Hepatocyte (in vitro differentiated cells): ENCODE data around the gene OR51V1. TPM values are rescaled to one million over a fixed set of nuclear protein-coding genes. Genes with fewer than 3 reads are reported as not detected.
"Not testable (repeated sequence)": the region's sequence is repeated elsewhere in the genome, so short reads cannot be mapped to it uniquely, and the experiment has no call there.

Experiments used
- DNase-seq: peaks from one replicate; pipeline ENCODE4 v3.0.0-alpha.2; 2016; ENCODE audit warnings: low spot score
- H2AFZ ChIP-seq: fragments of 200-600 bp; sonication (generic); 2 replicates; pipeline ENCODE4 v1.6.0; 2016; ENCODE audit warnings: antibody characterized with exemption, mild to moderate bottlenecking
- H3K27ac ChIP-seq: fragments of 200-600 bp; sonication (generic); 2 replicates; pipeline ENCODE4 v1.5.1; 2016; ENCODE audit warnings: mild to moderate bottlenecking
- H3K27me3 ChIP-seq: fragments of 200-600 bp; sonication (generic); 2 replicates; pipeline ENCODE4 v1.6.1; 2016
- H3K36me3 ChIP-seq: fragments of 200-600 bp; sonication (generic); replicated peaks from 2 replicates; pipeline ENCODE4 v1.5.1; 2016; ENCODE audit warnings: low read depth; ENCODE audit not compliant: insufficient read depth
- H3K4me1 ChIP-seq: fragments of 200-600 bp; sonication (generic); 2 replicates; pipeline ENCODE4 v1.5.1; 2016; ENCODE audit warnings: mild to moderate bottlenecking, moderate library complexity; ENCODE audit not compliant: insufficient read depth
- H3K4me2 ChIP-seq: fragments of 200-600 bp; sonication (generic); 2 replicates; pipeline ENCODE4 v1.6.0; 2016
- H3K4me3 ChIP-seq: fragments of 200-600 bp; sonication (generic); 2 replicates; pipeline ENCODE4 v1.5.1; 2016; ENCODE audit warnings: mild to moderate bottlenecking
- H3K79me2 ChIP-seq: fragments of 200-600 bp; sonication (generic); 2 replicates; pipeline ENCODE4 v1.6.0; 2017; ENCODE audit warnings: mild to moderate bottlenecking
- H3K9me2 ChIP-seq: fragments of 200-600 bp; sonication (generic); replicated peaks from 2 replicates; pipeline ENCODE4 v1.6.0; 2017; ENCODE audit warnings: mild to moderate bottlenecking; ENCODE audit not compliant: insufficient read depth
- H3K9me3 ChIP-seq: fragments of 200-600 bp; sonication (generic); 2 replicates; pipeline ENCODE4 v1.5.1; 2016; ENCODE audit warnings: low read depth, mild to moderate bottlenecking
- H4K20me1 ChIP-seq: fragments of 200-600 bp; sonication (generic); 2 replicates; pipeline ENCODE4 v1.6.0; 2016; ENCODE audit warnings: mild to moderate bottlenecking; ENCODE audit not compliant: insufficient read depth, poor library complexity, severe bottlenecking
- EZH2 ChIP-seq: fragments of 200-600 bp; sonication (generic); IDR thresholded peaks from 2 replicates; pipeline ENCODE4 v1.6.1; 2016; ENCODE audit warnings: antibody characterized with exemption, mild to moderate bottlenecking, borderline replicate concordance
- EZH2phosphoT487 ChIP-seq: fragments of 200-600 bp; sonication (generic); IDR thresholded peaks from one replicate; pipeline ENCODE4 v1.6.1; 2018; ENCODE audit warnings: antibody characterized with exemption, mild to moderate bottlenecking, low read depth, moderate library complexity; ENCODE audit not compliant: unreplicated experiment, severe bottlenecking
- WGBS: methylation state at CpG from one replicate; pipeline ENCODE4 v1.1.6; 2016; ENCODE audit warnings: low lambda C conversion rate; ENCODE audit errors: missing lambda C conversion rate; 5-methylcytosine and 5-hydroxymethylcytosine counted together
- polyA plus RNA-seq: library from polyadenylated mRNA; unstranded; fragments of >200 nt; fragmentation: Nextera tagmentation; extraction: Ambion mirVana; gene quantifications from 2 replicates; pipeline ENCODE4 v1.2.1, GENCODE V29; 2016
- total RNA-seq: library from RNA; depleted of rRNA; stranded (reverse); fragments of >200 nt; gene quantifications from 2 replicates; pipeline ENCODE4 v1.2.3, GENCODE V29; 2014
- TF ChIP-seq, protein P1 (sequence below): fragments of 200-600 bp; sonication (generic); IDR thresholded peaks from 2 replicates; pipeline ENCODE4 v1.5.1; 2016; ENCODE audit warnings: antibody characterized with exemption, mild to moderate bottlenecking; ENCODE audit not compliant: poor library complexity

Gene OR51V1, protein sequence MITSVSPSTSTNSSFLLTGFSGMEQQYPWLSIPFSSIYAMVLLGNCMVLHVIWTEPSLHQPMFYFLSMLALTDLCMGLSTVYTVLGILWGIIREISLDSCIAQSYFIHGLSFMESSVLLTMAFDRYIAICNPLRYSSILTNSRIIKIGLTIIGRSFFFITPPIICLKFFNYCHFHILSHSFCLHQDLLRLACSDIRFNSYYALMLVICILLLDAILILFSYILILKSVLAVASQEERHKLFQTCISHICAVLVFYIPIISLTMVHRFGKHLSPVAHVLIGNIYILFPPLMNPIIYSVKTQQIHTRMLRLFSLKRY
- total RNA-seq, result not detected in 2 replicates
- not detected in 2 replicates for polyA plus RNA-seq

DNA sequence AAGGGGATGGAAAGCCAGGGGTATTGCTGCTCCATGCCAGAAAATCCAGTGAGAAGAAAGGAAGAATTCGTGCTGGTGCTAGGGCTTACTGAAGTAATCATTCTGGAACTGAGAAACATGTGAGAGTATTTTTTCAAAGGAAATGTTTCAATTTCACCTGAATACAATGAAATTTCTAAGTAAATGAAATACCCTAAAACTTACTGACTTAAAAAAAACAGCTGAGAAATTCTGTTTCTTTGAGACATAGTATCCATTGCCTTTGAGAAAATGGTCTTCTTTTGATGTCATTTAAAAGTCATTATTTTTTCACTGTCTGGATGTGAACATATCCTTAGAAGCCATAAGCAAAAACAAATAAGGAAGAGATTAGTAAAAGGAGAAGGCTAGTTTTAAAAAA lies at the start of gene OR51V1:
TSS of gene OR51V1 (minus strand) at position 101 of the 400 bp plus-strand sequence. CDS start at position 101, 0 bp downstream.
- Histone ChIP-seq H3K4me3 (no peak within 1 kb of the TSS), H3K9me3 (no peaks in the 10 kb centered on the region), H3K27me3 (no peaks in the 10 kb centered on the region), H4K20me1 (no peaks in the 10 kb centered on the region), H3K4me1 (no peaks in the 10 kb centered on the region), H3K4me2 (no peak within 1 kb of the TSS), H3K36me3 (no peaks in the 10 kb centered on the region), H2AFZ (no peak within 1 kb of the TSS), H3K9me2 (no peaks in the 10 kb centered on the region), H3K79me2 (no peaks in the 10 kb centered on the region), H3K27ac (no peak within 1 kb of the TSS)
- no peak for TF ChIP-seq EZH2
- no peak for TF ChIP-seq EZH2phosphoT487
- TF ChIP-seq, protein P1, sequence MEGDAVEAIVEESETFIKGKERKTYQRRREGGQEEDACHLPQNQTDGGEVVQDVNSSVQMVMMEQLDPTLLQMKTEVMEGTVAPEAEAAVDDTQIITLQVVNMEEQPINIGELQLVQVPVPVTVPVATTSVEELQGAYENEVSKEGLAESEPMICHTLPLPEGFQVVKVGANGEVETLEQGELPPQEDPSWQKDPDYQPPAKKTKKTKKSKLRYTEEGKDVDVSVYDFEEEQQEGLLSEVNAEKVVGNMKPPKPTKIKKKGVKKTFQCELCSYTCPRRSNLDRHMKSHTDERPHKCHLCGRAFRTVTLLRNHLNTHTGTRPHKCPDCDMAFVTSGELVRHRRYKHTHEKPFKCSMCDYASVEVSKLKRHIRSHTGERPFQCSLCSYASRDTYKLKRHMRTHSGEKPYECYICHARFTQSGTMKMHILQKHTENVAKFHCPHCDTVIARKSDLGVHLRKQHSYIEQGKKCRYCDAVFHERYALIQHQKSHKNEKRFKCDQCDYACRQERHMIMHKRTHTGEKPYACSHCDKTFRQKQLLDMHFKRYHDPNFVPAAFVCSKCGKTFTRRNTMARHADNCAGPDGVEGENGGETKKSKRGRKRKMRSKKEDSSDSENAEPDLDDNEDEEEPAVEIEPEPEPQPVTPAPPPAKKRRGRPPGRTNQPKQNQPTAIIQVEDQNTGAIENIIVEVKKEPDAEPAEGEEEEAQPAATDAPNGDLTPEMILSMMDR, result no peak
- no peak for DNase-seq
- WGBS, result 80% methylated on average over 1 of the region's 1 CpG

DNA sequence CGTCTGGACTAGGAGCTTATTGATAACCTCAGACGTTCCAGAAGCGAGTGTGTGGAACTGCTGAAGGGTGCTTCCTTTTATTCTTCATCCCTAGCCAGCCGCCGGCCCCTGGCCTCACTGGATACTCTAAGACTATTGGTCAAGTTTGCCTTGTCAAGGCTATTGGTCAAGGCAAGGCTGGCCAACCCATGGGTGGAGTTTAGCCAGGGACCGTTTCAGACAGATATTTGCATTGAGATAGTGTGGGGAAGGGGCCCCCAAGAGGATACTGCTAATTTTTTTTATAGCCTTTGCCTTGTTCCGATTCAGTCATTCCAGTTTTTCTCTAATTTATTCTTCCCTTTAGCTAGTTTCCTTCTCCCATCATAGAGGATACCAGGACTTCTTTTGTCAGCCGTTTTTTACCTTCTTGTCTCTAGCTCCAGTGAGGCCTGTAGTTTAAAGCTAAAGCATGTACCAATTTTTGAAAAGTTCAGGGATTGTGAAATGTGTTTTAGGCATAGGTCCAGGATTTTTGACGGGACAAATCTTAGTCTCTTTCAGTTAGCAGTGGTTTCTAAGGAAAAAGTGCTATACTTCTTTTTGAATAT lies 49.4 kb upstream of the OR51V1 start, which contains the start of gene HBG1:
TSS of gene HBG1 (minus strand) at position 51 of the 590 bp plus-strand sequence. CDS start 53 bp downstream, outside the sequence.
- H3K4me2 ChIP-seq, H2AFZ ChIP-seq, H3K9me3 ChIP-seq, DNase-seq, H3K4me3 ChIP-seq, H3K27ac ChIP-seq, H3K9me2 ChIP-seq, H4K20me1 ChIP-seq, H3K27me3 ChIP-seq, H3K36me3 ChIP-seq, H3K79me2 ChIP-seq, H3K4me1 ChIP-seq: not testable (repeated sequence)
- WGBS, result 86% methylated on average over 3 of the region's 9 CpGs

DNA sequence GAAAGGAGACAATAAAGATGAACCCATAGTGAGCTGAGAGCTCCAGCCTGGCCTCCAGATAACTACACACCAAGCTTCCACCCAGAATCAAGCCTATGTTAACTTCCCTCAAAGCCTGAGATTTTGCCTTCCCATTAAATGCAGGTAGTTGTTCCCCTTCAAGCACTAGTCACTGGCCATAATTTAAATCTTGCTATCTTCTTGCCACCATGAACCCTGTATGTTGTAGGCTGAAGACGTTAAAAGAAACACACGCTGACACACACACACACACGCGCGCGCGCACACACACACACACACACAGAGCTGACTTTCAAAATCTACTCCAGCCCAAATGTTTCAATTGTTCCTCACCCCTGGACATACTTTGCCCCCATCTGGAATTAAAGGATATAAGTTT lies 48.0 kb upstream of the OR51V1 start:
- H3K27ac ChIP-seq, H3K4me2 ChIP-seq, H3K4me1 ChIP-seq, H2AFZ ChIP-seq, DNase-seq, H3K4me3 ChIP-seq, H3K9me3 ChIP-seq, H3K79me2 ChIP-seq, H3K27me3 ChIP-seq, H3K9me2 ChIP-seq, H4K20me1 ChIP-seq, H3K36me3 ChIP-seq: not testable (repeated sequence)
- 81% methylated on average over 7 of the region's 7 CpGs for WGBS

DNA sequence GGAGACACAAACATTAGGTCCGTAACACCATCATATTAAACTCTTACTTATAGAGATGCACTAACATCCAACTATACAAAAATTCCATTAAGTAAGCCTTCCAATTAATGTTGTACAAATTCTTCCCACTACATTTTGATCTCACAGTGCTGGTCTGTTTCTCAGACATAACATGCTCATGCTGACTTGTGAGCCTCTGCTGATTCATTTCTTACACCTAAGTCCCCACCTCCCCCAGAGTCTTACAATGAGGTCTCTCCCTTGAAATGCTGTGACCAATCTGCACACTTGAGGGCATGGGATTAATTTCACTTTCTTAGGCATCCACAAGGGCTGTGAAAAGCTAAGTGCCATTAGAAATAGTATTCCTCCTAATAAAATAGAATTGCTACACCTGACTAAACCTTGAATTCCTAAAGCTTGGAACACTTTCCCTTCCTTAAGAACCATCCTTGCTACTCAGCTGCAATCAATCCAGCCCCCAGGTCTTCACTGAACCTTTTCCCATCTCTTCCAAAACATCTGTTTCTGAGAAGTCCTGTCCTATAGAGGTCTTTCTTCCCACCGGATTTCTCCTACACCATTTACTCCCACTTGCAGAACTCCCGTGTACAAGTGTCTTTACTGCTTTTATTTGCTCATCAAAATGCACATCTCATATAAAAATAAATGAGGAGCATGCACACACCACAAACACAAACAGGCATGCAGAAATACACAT lies 47.1 kb upstream of the OR51V1 start:
- TF ChIP-seq EZH2 (no peak), EZH2phosphoT487 (no peak)
- TF ChIP-seq, protein P1, result no peak
- Histone ChIP-seq H3K9me2 (no peaks in the 10 kb centered on the region), H3K4me1 (no peaks in the 10 kb centered on the region), H3K4me2 (no peak overlapping the region), H3K9me3 (no peaks in the 10 kb centered on the region), H3K27ac (no peak overlapping the region), H2AFZ (no peak overlapping the region), H3K36me3 (no peaks in the 10 kb centered on the region), H3K79me2 (no peaks in the 10 kb centered on the region), H4K20me1 (no peaks in the 10 kb centered on the region), H3K27me3 (no peaks in the 10 kb centered on the region), H3K4me3 (no peak overlapping the region)
- 76% methylated on average over 3 of the region's 3 CpGs for whole genome bisulfite sequencing
- DNase-seq, result no peak
